HepG2 (cell line): ENCODE results near the gene SLC15A5. TPM values are rescaled to one million over a fixed set of nuclear protein-coding genes. Genes with fewer than 3 reads are reported as not detected.

Experiments used
- ATAC-seq: fragments of 200-7000 bp; cut with Tn5 transposase; 3 replicates; pipeline ENCODE4 v1.9.1; 2020; ENCODE audit warnings: mild to moderate bottlenecking, moderate library complexity
- BruUV-seq: library from RNA; stranded (reverse); fragments of 400-500 nt; replicated peaks from 2 replicates; lab custom pipeline; 2021; lab: Mats Ljungman, UMichigan
- CTCF ChIA-PET: fragments of 300-600 bp; formaldehyde crosslinking; extraction: SDS; loops from one replicate; lab custom pipeline; 2021; ENCODE audit warnings: low total read pairs, inconsistent platforms, low intra/inter-chr PET ratio; lab: Yijun Ruan, JAX
- POLR2A ChIA-PET: fragments of 350-600 bp; sonication (Branson Sonifier 250); formaldehyde crosslinking; loops from one replicate; lab custom pipeline; 2020; ENCODE audit warnings: antibody characterized with exemption, inconsistent platforms; lab: Yijun Ruan, JAX
- DNase-seq: peaks from one replicate; pipeline ENCODE4 v3.0.0-alpha.2; 2015; ENCODE audit warnings: low spot score
- FAIRE-seq: peaks from 3 replicates; lab custom pipeline; 2011; peaks lifted over from hg19 to GRCh38; lab: Jason Lieb, UNC
- H2AFZ ChIP-seq: one replicate; pipeline ENCODE4 v1.6.1; 2011; ENCODE audit warnings: low read length, inconsistent platforms
- H3K27ac ChIP-seq: fragments of 300-600 bp; 3 replicates; pipeline ENCODE4 v1.8.0; 2011; ENCODE audit warnings: mixed run types, mild to moderate bottlenecking, mixed read lengths, low read length, inconsistent platforms; ENCODE audit not compliant: insufficient read depth; ENCODE audit errors: extremely low read length
- H3K27me3 ChIP-seq, 2 experiments: fragments of 200-600 bp in 1 of 2; 2 replicates in 1 of 2; 3 replicates in 1 of 2; pipeline versions ENCODE4 v1.6.0 to v1.8.0; 2011; ENCODE audit warnings: low read length in 2 of 2, mild to moderate bottlenecking in 2 of 2, moderate library complexity in 2 of 2, inconsistent platforms in 1 of 2; ENCODE audit not compliant: insufficient read depth in 2 of 2, control insufficient read depth in 1 of 2
- H3K36me3 ChIP-seq, 2 experiments: fragments of 200-600 bp in 1 of 2; replicated peaks in 1 of 2; 2 replicates in 1 of 2; 3 replicates in 1 of 2; pipeline versions ENCODE4 v1.5.1 to v1.8.0; 2011; ENCODE audit warnings: low read length in 2 of 2, inconsistent platforms in 1 of 2; ENCODE audit not compliant: insufficient read depth in 2 of 2, control insufficient read depth in 1 of 2
- H3K4me1 ChIP-seq: 2 replicates; pipeline ENCODE4 v1.5.1; 2012; ENCODE audit warnings: low read length, inconsistent platforms; ENCODE audit not compliant: insufficient read depth
- H3K4me2 ChIP-seq: 2 replicates; pipeline ENCODE4 v1.6.0; 2011; ENCODE audit warnings: low read depth, low read length, inconsistent platforms
- H3K4me3 ChIP-seq, 3 experiments: fragments of 200-600 bp in 1 of 3; sonication (generic), shearing (Covaris generic) in 1 of 3; replicated peaks in 1 of 3; 2 replicates each; pipeline ENCODE4 v1.5.1; 2011 to 2016; ENCODE audit warnings: low read length in 3 of 3, inconsistent platforms in 2 of 3, low read depth in 2 of 3, mild to moderate bottlenecking in 2 of 3, control low read depth in 1 of 3, mixed read lengths in 1 of 3; ENCODE audit not compliant: insufficient read depth in 1 of 3
- H3K79me2 ChIP-seq: one replicate; pipeline ENCODE4 v1.6.1; 2011; ENCODE audit warnings: low read length, inconsistent platforms; ENCODE audit not compliant: insufficient read depth
- H3K9ac ChIP-seq: 2 replicates; pipeline ENCODE4 v1.6.0; 2011; ENCODE audit warnings: mild to moderate bottlenecking, low read depth, low read length, inconsistent platforms; ENCODE audit not compliant: insufficient read depth
- H3K9me3 ChIP-seq: 2 replicates; pipeline ENCODE4 v1.5.1; 2012; ENCODE audit warnings: mild to moderate bottlenecking, low read length
- H4K20me1 ChIP-seq: 2 replicates; pipeline ENCODE4 v1.6.0; 2011; ENCODE audit warnings: inconsistent platforms, mild to moderate bottlenecking, low read length, moderate library complexity; ENCODE audit not compliant: insufficient read depth
- EEA1 ChIP-seq: sonication (generic); formaldehyde crosslinking; IDR thresholded peaks from 2 replicates; pipeline ENCODE4 v1.5.1; 2020; ENCODE audit warnings: mild to moderate bottlenecking, missing genetic modification reagents, borderline replicate concordance
- JUN ChIP-seq: sonication (generic); formaldehyde crosslinking; IDR thresholded peaks from 2 replicates; pipeline ENCODE4 v1.4.0; 2020; ENCODE audit warnings: mild to moderate bottlenecking, missing genetic modification reagents
- NCOA2 ChIP-seq: sonication (generic); formaldehyde crosslinking; IDR thresholded peaks from 2 replicates; pipeline ENCODE4 v1.8.0; 2022; ENCODE audit warnings: inconsistent platforms
- NONO ChIP-seq, 2 experiments: fragments of 450-650 bp in 1 of 2; sonication (generic) in 1 of 2; formaldehyde crosslinking in 1 of 2; IDR thresholded peaks in 1 of 2; conservative IDR thresholded peaks in 1 of 2; 2 replicates each; pipeline versions ENCODE4 v1.6.1 to v1.8.0; 2017 to 2022; ENCODE audit warnings: mild to moderate bottlenecking in 1 of 2, missing genetic modification reagents in 1 of 2, moderate library complexity in 1 of 2
- PHB2 ChIP-seq: fragments of 450-650 bp; IDR thresholded peaks from 2 replicates; pipeline ENCODE4 v1.6.1; 2018; ENCODE audit not compliant: partially characterized antibody
- POLR2AphosphoS5 ChIP-seq: IDR thresholded peaks from 2 replicates; pipeline ENCODE4 v1.6.1; 2012; ENCODE audit warnings: low read depth, low read length
- SMAD9 ChIP-seq: sonication (generic); formaldehyde crosslinking; IDR thresholded peaks from 2 replicates; pipeline ENCODE4 v1.5.1; 2020; ENCODE audit warnings: mild to moderate bottlenecking, missing genetic modification reagents
- SP5 ChIP-seq: IDR thresholded peaks from 2 replicates; pipeline ENCODE4 v1.6.1; 2016; ENCODE audit warnings: low read depth, borderline replicate concordance
- TAF1 ChIP-seq: sonication (generic); formaldehyde crosslinking; IDR thresholded peaks from 2 replicates; pipeline ENCODE4 v1.4.0; 2020; ENCODE audit warnings: missing genetic modification reagents
- TEF ChIP-seq: sonication (generic); formaldehyde crosslinking; IDR thresholded peaks from 2 replicates; pipeline ENCODE4 v1.5.0; 2020; ENCODE audit warnings: missing genetic modification reagents
- ZFP36L2 ChIP-seq: sonication (generic); formaldehyde crosslinking; IDR thresholded peaks from 2 replicates; pipeline ENCODE4 v1.4.0; 2020; ENCODE audit warnings: missing genetic modification reagents
- ZNF30 ChIP-seq: sonication (generic); formaldehyde crosslinking; IDR thresholded peaks from 2 replicates; pipeline ENCODE4 v1.5.0; 2020; ENCODE audit warnings: mild to moderate bottlenecking, missing genetic modification reagents
- ZNF777 ChIP-seq: sonication (generic); formaldehyde crosslinking; IDR thresholded peaks from 2 replicates; pipeline ENCODE4 v1.4.0; 2020; ENCODE audit warnings: missing genetic modification reagents
- ZNF816 ChIP-seq: sonication (generic); formaldehyde crosslinking; IDR thresholded peaks from 2 replicates; pipeline ENCODE4 v1.8.0; 2022; ENCODE audit warnings: missing genetic modification reagents, mild to moderate bottlenecking, borderline replicate concordance
- ZNF841 ChIP-seq: sonication (generic); formaldehyde crosslinking; IDR thresholded peaks from 2 replicates; pipeline ENCODE4 v1.8.1; 2023; ENCODE audit warnings: missing genetic modification reagents, borderline replicate concordance
- WGBS: methylation state at CpG from one replicate; pipeline ENCODE4 v1.1.6; 2017; ENCODE audit warnings: low lambda C conversion rate; 5-methylcytosine and 5-hydroxymethylcytosine counted together
- in situ Hi-C: cut with HindIII; loops from 2 replicates; pipeline ENCODE4 v1.10.0; 2017; ENCODE audit warnings: low pct_unique_long_range_greater_than_20kb; ENCODE audit not compliant: extremely low pct_ligation_motif_present
- intact Hi-C: fragments of 100-400 bp; cut with micrococcal nuclease; formaldehyde crosslinking; loops from one replicate; pipeline ENCODE4 v1.10.0; 2022; ENCODE audit not compliant: unreplicated experiment
- polyA plus RNA-seq, 8 experiments: library from polyadenylated mRNA; depleted of rRNA in 3 of 8; stranded (reverse) in 7 of 8; unstranded in 1 of 8; fragments of >200 nt; fragmentation: Illumina TruSeq in 4 of 8; extraction: Trizol in 4 of 8; gene quantifications; 2 replicates each; pipeline versions ENCODE4 v1.2.1 to v1.2.3, GENCODE V29; 2011 to 2016; ENCODE audit warnings: low read depth in 4 of 8, missing spikeins in 1 of 8, mixed read lengths in 1 of 8; ENCODE audit not compliant: insufficient read depth in 1 of 8
- total RNA-seq, 5 experiments: library from RNA; depleted of rRNA; stranded (reverse); fragments of >200 nt; fragmentation: Illumina TruSeq; extraction: Trizol; gene quantifications; 2 replicates each; pipeline ENCODE4 v1.2.3, GENCODE V29; 2016; ENCODE audit warnings: low read depth in 1 of 5
- TF ChIP-seq, protein P1 (sequence below): sonication (generic); formaldehyde crosslinking; IDR thresholded peaks from 2 replicates; pipeline ENCODE4 v1.8.0; 2023; ENCODE audit warnings: mild to moderate bottlenecking, missing genetic modification reagents

Gene SLC15A5
- total and polyA plus RNA-seq, 2 of the 13 experiments (the other 11 are each of a cell fraction or from before 2014, with no cell fraction given) = not detected

DNA sequence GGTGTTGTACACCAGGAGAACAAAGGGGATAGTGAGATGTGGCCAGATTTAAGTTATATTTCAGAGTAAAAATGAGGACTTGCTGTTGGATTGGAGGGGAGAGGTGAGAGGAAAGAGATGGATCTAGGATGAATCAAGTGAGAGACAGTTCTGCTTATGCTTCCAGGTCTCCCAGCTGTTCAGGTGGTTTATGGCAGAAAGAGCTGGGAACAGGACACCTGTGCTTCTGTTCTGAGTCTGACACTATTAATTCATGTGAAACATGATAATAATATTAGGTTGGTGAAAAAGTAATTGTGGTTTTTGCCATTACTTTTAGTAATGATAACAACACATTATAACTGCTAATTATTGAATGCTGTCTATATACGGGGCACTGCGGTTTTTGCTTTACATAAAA is 55.7 kb downstream of the SLC15A5 start:
- Histone ChIP-seq H3K27ac (no peak overlapping the region), H3K4me3 (no peak overlapping the region), H3K27me3 (0 out of 5 replicates have a peak, but pooled peaks cover 0 to 1% of the 10 kb centered on the region in 2 experiments), H3K4me1 (peaks cover 12% of the 10 kb centered on the region), H3K9me3 (no peaks in the 10 kb centered on the region), H3K4me2 (no peak overlapping the region), H2AFZ (no peak overlapping the region), H4K20me1 (no peaks in the 10 kb centered on the region), H3K36me3 (no peaks in the 10 kb centered on the region), H3K9ac (no peak overlapping the region), H3K79me2 (no peaks in the 10 kb centered on the region)
- ATAC-seq (no peak), FAIRE-seq (no peak), DNase-seq (no peak)
- in situ Hi-C loops (no loop called here), intact Hi-C loops (no loop called here)
- BruUV-seq = no TSS peak
- WGBS = 7% methylated on average over 2 of the region's 2 CpGs
- POLR2A ChIA-PET = no interaction called here
- CTCF ChIA-PET = no interaction called here
- no peak for TF ChIP-seq ZFP36L2 (CRISPR knock-in tag)
- TF ChIP-seq POLR2AphosphoS5 = no peak
- TF ChIP-seq TEF (CRISPR knock-in tag) = no peak

GRCh38 chr12:16220120-16220519 is 57.4 kb downstream of the SLC15A5 start:
- intact Hi-C loops (no loop called here), in situ Hi-C loops (no loop called here)
- Histone ChIP-seq H3K4me3 (no peak overlapping the region), H3K4me2 (no peak overlapping the region), H3K27ac (no peak overlapping the region), H2AFZ (no peak overlapping the region), H3K4me1 (peaks cover 12% of the 10 kb centered on the region), H4K20me1 (no peaks in the 10 kb centered on the region), H3K36me3 (no peaks in the 10 kb centered on the region), H3K9me3 (no peaks in the 10 kb centered on the region), H3K27me3 (0 out of 5 replicates have a peak, but pooled peaks cover 0 to 1% of the 10 kb centered on the region in 2 experiments), H3K79me2 (no peaks in the 10 kb centered on the region), H3K9ac (no peak overlapping the region)
- CTCF ChIA-PET = no interaction called here
- POLR2A ChIA-PET = no interaction called here
- TF ChIP-seq, protein P1, sequence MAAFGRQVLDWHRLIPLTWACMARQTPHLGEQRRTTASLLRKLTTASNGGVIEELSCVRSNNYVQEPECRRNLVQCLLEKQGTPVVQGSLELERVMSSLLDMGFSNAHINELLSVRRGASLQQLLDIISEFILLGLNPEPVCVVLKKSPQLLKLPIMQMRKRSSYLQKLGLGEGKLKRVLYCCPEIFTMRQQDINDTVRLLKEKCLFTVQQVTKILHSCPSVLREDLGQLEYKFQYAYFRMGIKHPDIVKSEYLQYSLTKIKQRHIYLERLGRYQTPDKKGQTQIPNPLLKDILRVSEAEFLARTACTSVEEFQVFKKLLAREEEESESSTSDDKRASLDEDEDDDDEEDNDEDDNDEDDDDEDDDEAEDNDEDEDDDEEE = no peak
- no peak for TF ChIP-seq NCOA2 (CRISPR knock-in tag)
- TF ChIP-seq SMAD9 (CRISPR knock-in tag) = no peak
- TF ChIP-seq ZNF30 = no peak
- TF ChIP-seq PHB2 = no peak
- no peak for TF ChIP-seq ZNF777 (CRISPR knock-in tag)
- no peak for TF ChIP-seq NONO (IDR thresholded peaks at IDR 0.05)
- no peak for TF ChIP-seq NONO (CRISPR knock-in tag; conservative IDR thresholded peaks at IDR 0.05)
- no peak for TF ChIP-seq JUN
- TF ChIP-seq ZNF816 (CRISPR knock-in tag) = no peak
- no peak for TF ChIP-seq ZNF841 (CRISPR knock-in tag)
- TF ChIP-seq TAF1 (CRISPR knock-in tag) = no peak
- TF ChIP-seq SP5 = no peak
- TF ChIP-seq EEA1 (CRISPR knock-in tag) = no peak
- no peak for DNase-seq
- ATAC-seq = no peak
- no peak for FAIRE-seq
- no TSS peak for BruUV-seq
